ENCODE measurements around the gene WNK2.
"Not testable (repeated sequence)": the region's sequence is repeated elsewhere in the genome, so short reads cannot be mapped to it uniquely, and the experiment has no call there.

Gene WNK2

DNA sequence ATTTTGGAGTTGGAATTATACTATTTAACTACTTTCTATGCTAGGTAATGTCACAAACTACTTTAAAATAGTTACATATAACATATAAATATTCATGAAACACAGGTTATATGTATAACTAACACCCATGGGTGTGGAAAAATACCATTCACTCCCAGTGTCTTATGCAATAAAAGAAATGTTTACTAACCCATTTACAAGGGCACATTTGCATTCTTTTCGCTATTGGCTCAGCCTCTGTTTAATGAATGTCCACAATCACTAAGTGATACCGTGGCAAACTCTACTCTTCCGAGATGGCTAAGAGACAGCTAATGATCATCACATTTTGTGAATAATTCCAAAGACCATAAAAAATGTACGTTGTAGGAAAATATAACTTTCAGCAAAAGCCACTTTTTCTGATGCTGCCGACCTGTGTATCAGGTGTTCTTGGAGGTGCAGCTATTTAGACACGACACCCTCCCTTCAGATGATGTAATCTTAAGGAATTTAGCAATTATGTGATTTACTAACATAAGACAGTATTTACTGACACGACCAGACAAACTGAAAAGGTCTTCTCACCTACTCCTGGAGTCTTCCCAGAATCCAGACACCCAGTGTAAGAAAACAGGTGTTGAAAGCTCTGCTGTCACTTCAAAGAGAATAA lies 145.8 kb downstream of the WNK2 start:
- Mint-ChIP-seq H3K27ac (no peak overlapping the region), H3K4me3 (no peak overlapping the region), H3K4me1 (ENCODE audit: low read depth) (no peaks in the 10 kb centered on the region), H3K36me3 (ENCODE audit: low read depth) (no peaks in the 10 kb centered on the region), H3K9me3 (no peaks in the 10 kb centered on the region), H3K27me3 (peaks cover 3% of the 10 kb centered on the region)
- DNase-seq = no peak

DNA sequence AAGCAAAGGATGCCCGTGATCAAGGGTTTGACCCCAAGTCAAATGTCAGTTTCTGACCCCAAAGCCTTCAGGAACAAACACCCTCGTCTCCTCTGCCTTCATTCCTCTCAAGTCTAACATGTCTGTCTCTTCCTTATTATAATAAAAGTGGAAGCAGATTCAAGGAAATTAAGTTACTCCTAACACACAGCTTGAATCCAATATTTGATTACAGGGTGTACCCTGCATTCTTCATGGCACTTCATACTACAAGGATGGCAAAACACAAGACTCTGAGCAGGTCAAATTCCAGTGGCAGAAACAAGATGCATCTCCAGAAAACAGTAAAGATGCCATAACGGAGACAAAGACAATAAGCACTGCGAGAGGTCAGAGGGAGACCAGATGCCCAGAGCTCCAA lies 148.4 kb downstream of the WNK2 start:
- DNase-seq = no peak
- Mint-ChIP-seq H3K27me3 (peaks cover 3% of the 10 kb centered on the region), H3K4me1 (ENCODE audit: low read depth) (no peaks in the 10 kb centered on the region), H3K9me3 (no peaks in the 10 kb centered on the region), H3K27ac (no peak overlapping the region), H3K36me3 (ENCODE audit: low read depth) (no peaks in the 10 kb centered on the region), H3K4me3 (no peak overlapping the region)

DNA sequence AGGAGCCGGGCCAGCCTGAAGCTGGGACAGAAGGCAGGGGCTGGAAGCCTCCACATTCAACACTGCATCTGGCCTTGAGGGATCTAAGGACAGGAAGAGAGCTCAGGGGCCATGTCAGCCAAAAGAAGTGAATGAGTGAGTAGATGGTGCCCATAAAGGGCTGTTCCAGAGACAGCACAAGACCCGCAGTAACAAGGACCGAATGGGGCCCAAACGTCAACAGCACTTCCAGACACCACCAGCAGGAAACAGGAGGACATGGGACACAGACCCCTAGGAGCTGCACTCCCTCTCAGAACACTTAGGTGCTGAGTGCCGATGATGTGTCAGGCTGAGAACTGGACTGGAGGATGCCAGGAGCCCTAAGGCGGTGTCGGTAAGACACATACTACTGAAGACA lies 152.8 kb downstream of the WNK2 start:
- peaks cover 3% of the 10 kb centered on the region for H3K36me3 Mint-ChIP-seq (ENCODE audit: low read depth)
- peaks cover 6% of the 10 kb centered on the region for H3K9me3 Mint-ChIP-seq
- no peaks in the 10 kb centered on the region for H3K4me1 Mint-ChIP-seq (ENCODE audit: low read depth)
- no peak for DNase-seq
- no peak overlapping the region for H3K4me3 Mint-ChIP-seq
- H3K27ac Mint-ChIP-seq = no peak overlapping the region
- peaks cover 10% of the 10 kb centered on the region for H3K27me3 Mint-ChIP-seq

DNA sequence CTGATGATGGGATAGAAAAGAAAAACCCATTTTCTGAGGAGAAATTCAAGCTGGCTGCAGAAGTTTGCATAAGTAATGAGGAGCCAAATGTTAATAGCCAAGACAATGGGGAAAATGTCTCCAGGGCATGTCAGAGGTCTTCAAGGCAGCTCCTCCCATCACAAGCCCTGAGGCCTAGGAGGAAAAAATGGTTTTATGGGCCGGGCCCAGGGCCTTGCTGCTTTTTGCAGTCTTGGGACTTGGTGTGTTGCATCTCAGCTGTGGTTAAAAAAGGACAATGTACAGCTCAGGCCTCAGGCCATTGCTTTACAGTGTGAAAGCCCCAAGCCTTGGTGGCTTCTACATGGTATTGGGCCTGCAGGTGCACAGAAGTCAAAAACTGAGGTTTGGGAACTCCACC lies 154.3 kb downstream of the WNK2 start:
- H3K27ac Mint-ChIP-seq; DNase-seq; H3K4me1 Mint-ChIP-seq (ENCODE audit: low read depth); H3K9me3 Mint-ChIP-seq; H3K4me3 Mint-ChIP-seq; H3K36me3 Mint-ChIP-seq (ENCODE audit: low read depth): not testable (repeated sequence)
- peaks cover 14% of the 10 kb centered on the region for H3K27me3 Mint-ChIP-seq

DNA sequence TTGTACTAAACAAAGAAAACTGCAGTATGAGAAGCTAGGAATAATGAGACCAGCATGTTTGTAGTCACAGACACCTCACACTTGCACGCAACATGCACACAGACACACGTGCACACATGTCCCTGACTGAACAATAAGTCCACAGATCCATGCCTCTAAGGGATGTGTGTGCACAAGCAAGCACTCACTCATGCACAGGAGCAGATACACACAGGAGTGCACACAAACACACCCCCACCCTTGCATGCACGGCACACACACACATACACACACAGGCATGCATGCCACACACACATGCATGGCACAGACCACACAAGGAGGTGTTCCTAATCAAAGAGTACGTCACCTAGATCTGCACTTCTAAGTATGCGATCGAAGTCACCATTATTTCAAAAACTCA lies 156.2 kb downstream of the WNK2 start:
- peaks cover 6% of the 10 kb centered on the region for H3K9me3 Mint-ChIP-seq
- no peak overlapping the region for H3K4me3 Mint-ChIP-seq
- H3K27me3 Mint-ChIP-seq = peaks cover 31% of the 10 kb centered on the region
- H3K4me1 Mint-ChIP-seq (ENCODE audit: low read depth) = no peaks in the 10 kb centered on the region
- peaks cover 3% of the 10 kb centered on the region for H3K36me3 Mint-ChIP-seq (ENCODE audit: low read depth)
- no peak overlapping the region for H3K27ac Mint-ChIP-seq
- DNase-seq = no peak

DNA sequence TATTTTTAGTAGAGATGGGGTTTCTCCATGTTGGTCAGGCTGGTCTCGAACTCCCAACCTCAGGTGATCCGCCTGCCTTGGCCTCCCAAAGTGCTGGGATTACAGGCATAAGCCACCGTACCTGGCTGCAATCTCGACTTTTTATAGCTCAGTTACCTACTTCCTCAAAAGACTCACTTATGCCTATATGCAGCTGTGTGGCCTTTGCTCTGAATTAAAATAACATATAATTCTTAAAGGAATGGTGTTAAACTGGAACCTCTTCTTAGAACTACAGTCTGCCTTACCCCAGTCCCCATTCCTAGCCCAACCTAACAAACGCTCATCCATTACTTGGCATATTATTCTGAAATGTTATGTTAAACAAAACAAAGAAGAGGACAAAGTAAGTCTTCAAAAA lies 157.9 kb downstream of the WNK2 start:
- not testable (repeated sequence) for H3K4me3 Mint-ChIP-seq; H3K27ac Mint-ChIP-seq; H3K4me1 Mint-ChIP-seq (ENCODE audit: low read depth); H3K36me3 Mint-ChIP-seq (ENCODE audit: low read depth); H3K9me3 Mint-ChIP-seq; DNase-seq
- H3K27me3 Mint-ChIP-seq = peaks cover 46% of the 10 kb centered on the region

DNA sequence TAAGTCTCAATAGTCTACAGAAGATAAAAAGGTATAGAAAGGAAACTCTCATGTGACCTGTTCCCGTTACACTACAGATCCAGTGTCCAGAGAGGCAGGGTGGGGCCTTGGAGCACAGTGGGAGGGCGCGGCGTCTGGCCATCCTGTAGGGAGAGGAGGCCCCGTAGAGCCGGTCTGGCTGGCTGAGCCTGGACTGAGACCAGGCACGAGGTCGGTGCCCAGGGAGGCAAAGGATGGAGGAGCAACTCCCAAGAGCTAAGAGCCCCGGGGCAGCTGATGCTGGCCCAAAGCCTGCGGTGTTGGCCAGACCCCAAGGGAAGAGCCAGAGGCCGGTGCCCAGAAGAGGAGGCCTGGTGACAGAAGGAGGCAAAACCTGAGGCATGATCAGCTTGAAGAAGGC lies 158.5 kb downstream of the WNK2 start:
- not testable (repeated sequence) for H3K4me3 Mint-ChIP-seq

DNA sequence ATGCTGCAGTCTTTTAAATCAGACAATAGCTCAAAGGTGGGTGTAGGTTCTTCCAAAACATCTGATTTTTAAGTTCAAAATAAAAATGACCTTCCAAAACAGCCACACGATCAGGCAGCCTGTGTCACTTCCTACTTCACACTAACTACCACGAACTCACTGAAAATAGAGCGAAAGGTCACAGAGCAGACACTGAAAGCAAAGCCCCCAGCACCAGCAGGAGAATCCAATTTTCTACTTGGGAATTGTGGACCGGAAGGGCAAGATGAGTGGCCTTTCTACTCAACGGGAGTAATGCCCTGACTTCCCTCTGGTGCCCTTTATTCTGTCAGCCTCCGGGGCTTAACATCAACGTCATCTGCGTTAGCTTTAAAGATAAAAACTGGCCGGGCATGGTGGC lies 159.7 kb downstream of the WNK2 start:
- no peaks in the 10 kb centered on the region for H3K36me3 Mint-ChIP-seq (ENCODE audit: low read depth)
- H3K27me3 Mint-ChIP-seq = peaks cover 64% of the 10 kb centered on the region

More for the DNA sequence above, 158.5 kb downstream of the WNK2 start:
- H3K27me3 Mint-ChIP-seq = peaks cover 53% of the 10 kb centered on the region
- H3K4me1 Mint-ChIP-seq (ENCODE audit: low read depth); H3K27ac Mint-ChIP-seq; H3K9me3 Mint-ChIP-seq; DNase-seq; H3K36me3 Mint-ChIP-seq (ENCODE audit: low read depth): not testable (repeated sequence)

DNA sequence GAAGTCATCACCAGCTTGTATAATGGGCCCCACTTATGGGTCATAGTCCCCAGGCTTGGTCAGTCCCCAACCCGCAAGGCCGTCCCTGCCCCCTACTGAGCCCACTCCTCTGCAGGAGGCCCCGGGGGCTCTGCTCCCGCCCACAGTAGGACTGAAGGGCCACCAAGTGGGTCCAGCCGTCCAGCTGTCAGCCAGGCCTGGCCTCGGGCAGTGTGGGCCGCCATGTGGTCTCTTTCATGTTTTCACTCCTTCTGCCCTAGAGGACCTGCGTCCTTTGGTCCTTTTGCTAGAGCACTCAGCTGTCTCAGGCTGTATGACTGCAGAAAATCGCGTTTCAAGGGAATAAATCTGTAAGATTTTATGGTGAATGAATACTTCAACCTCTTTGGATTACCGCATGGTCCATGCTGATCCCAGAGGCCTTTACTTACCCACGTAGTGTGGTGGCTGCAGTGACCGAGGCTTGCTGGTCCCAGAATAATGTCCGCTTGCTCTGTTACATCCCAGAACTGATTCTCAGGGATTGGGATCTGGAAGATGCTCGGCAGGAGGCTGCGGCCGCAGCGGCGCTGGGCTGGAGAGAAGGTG lies 161.8 kb downstream of the WNK2 start:
- Mint-ChIP-seq H3K9me3 (no peaks in the 10 kb centered on the region), H3K4me3 (no peak overlapping the region), H3K27ac (no peak overlapping the region), H3K4me1 (ENCODE audit: low read depth) (peaks cover 4% of the 10 kb centered on the region), H3K27me3 (peaks cover 63% of the 10 kb centered on the region), H3K36me3 (ENCODE audit: low read depth) (no peaks in the 10 kb centered on the region)
- DNase-seq = no peak

More for the DNA sequence above, 159.7 kb downstream of the WNK2 start:
- H3K9me3 Mint-ChIP-seq = no peaks in the 10 kb centered on the region
- H3K27ac Mint-ChIP-seq = no peak overlapping the region
- no peak for DNase-seq
- H3K4me1 Mint-ChIP-seq (ENCODE audit: low read depth) = peaks cover 4% of the 10 kb centered on the region
- no peak overlapping the region for H3K4me3 Mint-ChIP-seq

DNA sequence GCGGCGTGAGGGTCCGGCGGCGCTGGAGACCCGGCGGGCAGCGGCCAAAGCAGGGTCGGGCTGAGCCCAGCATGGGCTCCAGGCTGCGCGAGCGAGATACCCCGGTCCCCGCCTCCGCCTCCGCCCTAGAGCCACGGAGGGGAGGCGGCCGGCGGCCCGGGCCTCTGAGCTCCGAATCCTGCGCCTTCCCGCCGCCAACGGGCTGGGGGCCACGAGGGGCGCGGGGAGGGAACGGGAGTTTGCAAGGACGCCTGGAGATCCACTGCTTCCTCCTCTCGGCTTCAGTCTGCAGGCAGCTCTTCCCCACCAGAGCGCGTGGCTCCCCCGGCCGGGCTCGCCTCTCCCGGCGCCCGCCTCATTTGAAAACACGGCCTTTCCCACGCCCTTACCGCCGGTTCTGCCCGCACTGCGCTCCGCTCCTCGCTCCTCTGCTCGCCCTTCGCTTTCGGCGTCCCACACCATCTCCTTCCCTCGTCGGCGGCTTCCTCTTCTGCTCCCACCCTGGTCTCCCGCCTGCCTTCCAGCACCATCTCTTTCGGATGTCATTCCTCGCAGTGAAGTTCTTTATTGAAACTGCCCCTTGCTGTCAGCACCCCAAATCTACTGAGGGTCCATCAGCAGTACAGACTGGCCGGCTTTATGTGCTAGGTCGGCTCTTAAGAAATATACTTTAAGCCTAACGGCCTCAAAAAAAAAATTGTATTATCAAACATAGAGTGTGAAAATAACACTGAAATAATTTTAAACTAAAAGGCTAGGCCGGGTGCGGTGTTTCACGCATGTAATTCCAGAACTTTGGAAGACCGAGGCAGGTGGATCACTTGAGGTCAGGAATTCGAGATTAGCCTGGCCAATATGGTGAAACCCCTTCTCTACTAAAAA lies 162.5 kb downstream of the WNK2 start:
- H3K4me3 Mint-ChIP-seq = peak overlapping the region; percentile 62
- no peaks in the 10 kb centered on the region for H3K36me3 Mint-ChIP-seq (ENCODE audit: low read depth)
- peaks cover 4% of the 10 kb centered on the region for H3K4me1 Mint-ChIP-seq (ENCODE audit: low read depth)
- no peak overlapping the region for H3K27ac Mint-ChIP-seq
- peak; percentile 39 for DNase-seq
- peaks cover 61% of the 10 kb centered on the region for H3K27me3 Mint-ChIP-seq
- no peaks in the 10 kb centered on the region for H3K9me3 Mint-ChIP-seq

DNA sequence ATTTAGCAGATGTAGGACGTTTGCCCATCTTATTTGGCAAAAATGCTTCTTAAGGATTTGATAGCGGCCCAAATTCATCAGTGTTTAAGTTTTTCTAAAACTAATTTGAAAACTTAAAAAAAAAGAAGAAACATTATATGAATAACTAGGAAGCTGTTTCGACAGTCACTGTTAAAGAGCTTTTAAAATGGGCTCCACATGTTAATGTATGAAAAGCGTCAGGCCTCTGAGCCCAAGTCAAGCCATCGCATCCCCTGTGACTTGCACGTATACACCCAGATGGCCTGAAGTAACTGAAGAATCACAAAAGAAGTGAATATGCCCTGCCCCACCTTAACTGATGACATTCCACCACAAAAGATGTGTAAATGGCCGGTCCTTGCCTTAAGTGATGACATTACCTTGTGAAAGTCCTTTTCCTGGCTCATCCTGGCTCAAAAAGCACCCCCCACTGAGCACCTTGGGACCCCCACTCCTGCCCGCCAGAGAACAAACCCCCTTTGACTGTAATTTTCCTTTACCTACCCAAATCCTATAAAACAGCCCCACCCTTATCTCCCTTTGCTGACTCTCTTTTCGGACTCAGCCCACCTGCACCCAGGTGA lies 163.5 kb downstream of the WNK2 start:
- not testable (repeated sequence) for H3K4me3 Mint-ChIP-seq; H3K36me3 Mint-ChIP-seq (ENCODE audit: low read depth); H3K9me3 Mint-ChIP-seq; DNase-seq; H3K27ac Mint-ChIP-seq; H3K4me1 Mint-ChIP-seq (ENCODE audit: low read depth)
- H3K27me3 Mint-ChIP-seq = peaks cover 60% of the 10 kb centered on the region

DNA sequence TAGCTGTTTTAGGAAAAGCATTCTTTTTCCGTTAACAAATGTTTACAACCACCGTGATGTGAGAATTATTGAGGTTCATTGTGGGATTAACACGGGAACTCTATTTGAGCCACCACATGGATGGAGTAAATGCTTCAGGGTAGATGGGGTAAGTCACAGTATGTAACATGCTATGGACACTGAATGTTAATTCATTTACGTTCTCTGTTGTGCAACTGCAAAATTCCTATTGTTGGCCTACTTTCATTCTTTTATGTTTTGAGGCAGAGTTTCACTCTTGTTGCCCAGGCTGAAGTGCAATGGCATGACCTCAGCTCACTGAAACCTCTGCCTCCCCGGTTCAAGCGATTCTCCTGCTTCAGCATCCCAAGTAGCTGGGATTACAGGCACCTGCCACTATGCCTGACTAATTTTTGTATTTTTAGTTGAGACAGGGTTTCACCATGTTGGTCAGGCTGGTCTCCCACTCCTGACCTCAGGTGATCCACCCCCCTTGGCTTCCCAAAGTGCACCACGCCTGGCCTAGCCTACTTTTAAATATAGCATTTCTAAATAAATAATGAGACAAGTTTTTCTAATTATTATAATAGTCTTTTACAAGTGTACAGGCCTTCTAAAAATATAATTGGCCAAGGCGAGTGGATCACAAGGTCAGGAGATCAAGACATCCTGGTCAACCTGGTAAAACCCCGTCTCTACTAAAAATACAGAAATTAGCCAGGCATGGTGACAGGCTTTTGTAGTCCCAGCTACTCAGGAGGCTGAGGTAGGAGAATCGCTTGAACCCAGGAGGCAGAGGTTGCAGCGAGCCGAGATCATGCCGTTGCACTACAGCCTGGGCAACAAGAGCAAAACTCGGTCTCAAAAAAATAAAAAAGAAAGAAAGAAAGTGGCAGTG lies 169.7 kb downstream of the WNK2 start:
- H3K36me3 Mint-ChIP-seq (ENCODE audit: low read depth); H3K9me3 Mint-ChIP-seq; DNase-seq; H3K4me3 Mint-ChIP-seq; H3K27ac Mint-ChIP-seq; H3K27me3 Mint-ChIP-seq: not testable (repeated sequence)
- peaks cover 14% of the 10 kb centered on the region for H3K4me1 Mint-ChIP-seq (ENCODE audit: low read depth)

DNA sequence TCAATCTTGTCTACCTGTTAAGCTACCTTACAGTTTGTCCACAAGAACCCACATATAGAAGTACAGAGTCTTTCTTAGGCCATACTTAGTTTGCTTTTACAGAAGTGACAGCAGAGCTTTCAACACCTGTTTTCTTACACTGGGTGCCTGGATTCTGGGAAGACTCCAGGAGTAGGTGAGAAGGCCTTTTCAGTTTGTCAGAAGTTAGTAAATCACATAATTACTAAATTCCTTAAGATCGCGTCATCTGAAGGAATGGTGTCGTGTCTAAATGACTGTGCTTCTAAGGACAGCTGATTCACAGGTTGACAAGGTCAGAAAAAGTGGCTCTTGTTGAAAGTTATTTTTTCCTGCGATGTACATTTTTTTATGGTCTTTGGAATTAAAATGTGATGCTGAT lies 170.5 kb downstream of the WNK2 start:
- no peak overlapping the region for H3K4me3 Mint-ChIP-seq
- H3K27ac Mint-ChIP-seq = no peak overlapping the region
- H3K4me1 Mint-ChIP-seq (ENCODE audit: low read depth) = peaks cover 14% of the 10 kb centered on the region
- no peaks in the 10 kb centered on the region for H3K9me3 Mint-ChIP-seq
- no peaks in the 10 kb centered on the region for H3K27me3 Mint-ChIP-seq
- no peaks in the 10 kb centered on the region for H3K36me3 Mint-ChIP-seq (ENCODE audit: low read depth)
- DNase-seq = no peak

DNA sequence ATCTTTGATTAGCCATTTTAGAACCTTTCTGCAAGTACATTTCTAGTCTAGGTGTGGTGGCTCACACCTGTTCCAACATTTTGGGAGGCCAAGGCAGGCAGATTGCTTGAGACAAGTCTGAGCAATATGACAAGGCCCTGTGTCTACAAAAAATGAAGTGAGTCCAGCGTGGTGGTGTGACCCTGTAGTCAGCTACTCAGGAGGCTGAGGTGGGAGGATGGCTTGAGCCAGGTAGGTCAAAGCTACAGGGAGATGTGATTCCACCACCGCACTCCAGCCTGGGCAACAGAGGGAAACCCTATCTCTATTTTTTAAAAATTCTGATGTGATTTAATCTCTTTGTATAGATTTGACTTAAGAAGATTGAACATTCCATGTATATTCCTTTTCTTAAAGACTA lies 171.9 kb downstream of the WNK2 start:
- DNase-seq = no peak
- peaks cover 14% of the 10 kb centered on the region for H3K4me1 Mint-ChIP-seq (ENCODE audit: low read depth)
- no peaks in the 10 kb centered on the region for H3K27me3 Mint-ChIP-seq
- H3K4me3 Mint-ChIP-seq = no peak overlapping the region
- no peak overlapping the region for H3K27ac Mint-ChIP-seq
- H3K9me3 Mint-ChIP-seq = peaks cover 2% of the 10 kb centered on the region
- no peaks in the 10 kb centered on the region for H3K36me3 Mint-ChIP-seq (ENCODE audit: low read depth)

All from activated T-cell treated with anti-CD3 and anti-CD28 coated beads, Interleukin-2, amount 50 U/mL, for 24 hours (primary cell).